Transverse colon (tissue), 4 donors: ENCODE measurements around the gene SFTPB. TPM values are rescaled to one million over a fixed set of nuclear protein-coding genes. Genes with fewer than 3 reads are reported as not detected.

Experiments
- DNase-seq: peaks from one replicate; pipeline ENCODE4 v3.0.0-alpha.2; 2019
- H3K27ac ChIP-seq, 4 donors: fragments of 200-600 bp; sonication (generic); 2 replicates each; pipeline ENCODE4 v1.5.1; 2016 to 2018; ENCODE audit warnings: inconsistent platforms in 4 of 4
- H3K27me3 ChIP-seq: fragments of 200-600 bp; sonication (generic); 2 replicates; pipeline ENCODE4 v1.5.1; 2017; ENCODE audit warnings: inconsistent platforms
- H3K36me3 ChIP-seq, 4 donors: fragments of 200-600 bp; sonication (generic); 2 replicates each; pipeline ENCODE4 v1.5.1; 2017 to 2019; ENCODE audit warnings: inconsistent platforms in 4 of 4
- H3K4me1 ChIP-seq, 4 donors: fragments of 200-600 bp; sonication (generic); 2 replicates each; pipeline ENCODE4 v1.5.1; 2017 to 2020; ENCODE audit warnings: inconsistent platforms in 4 of 4
- H3K4me3 ChIP-seq, 4 donors: fragments of 200-600 bp; sonication (generic); 1 replicate in 1 of 4; 2 replicates in 3 of 4; pipeline versions ENCODE4 v1.5.1 to v1.6.1; 2017 to 2019; ENCODE audit warnings: inconsistent platforms in 4 of 4
- H3K9me3 ChIP-seq, 2 donors: fragments of 200-600 bp; sonication (generic); 2 replicates each; pipeline ENCODE4 v1.5.1; 2017 to 2019; ENCODE audit warnings: inconsistent platforms in 2 of 2
- CTCF ChIP-seq, 5 experiments: fragments of 200-600 bp in 3 of 5; fragments of 450-650 bp in 2 of 5; sonication (generic) in 3 of 5; IDR thresholded peaks; 1 replicate in 2 of 5; 2 replicates in 3 of 5; pipeline ENCODE4 v1.5.1; 2016 to 2017; ENCODE audit warnings: antibody characterized with exemption in 5 of 5, inconsistent platforms in 3 of 5, mild to moderate bottlenecking in 2 of 5, moderate library complexity in 1 of 5
- EP300 ChIP-seq: sonication (generic); formaldehyde crosslinking; IDR thresholded peaks from one replicate; pipeline ENCODE4 v1.6.1; 2017; ENCODE audit warnings: antibody characterized with exemption, low read depth
- POLR2A ChIP-seq: fragments of 450-650 bp; IDR thresholded peaks from one replicate; pipeline ENCODE4 v1.6.1; 2016; ENCODE audit warnings: antibody characterized with exemption, mild to moderate bottlenecking, moderate library complexity
- POLR2AphosphoS5 ChIP-seq, 3 donors: sonication (generic); formaldehyde crosslinking; IDR thresholded peaks; one replicate each; pipeline ENCODE4 v1.6.1; 2016; ENCODE audit warnings: antibody characterized with exemption in 3 of 3
- WGBS, 2 donors: methylation state at CpG; one replicate each; pipeline ENCODE4 v1.1.5; 2018; ENCODE audit warnings: low coverage in 1 of 2; 5-methylcytosine and 5-hydroxymethylcytosine counted together
- in situ Hi-C, 4 donors: fragments of 200-750 bp; cut with MboI; loops; one replicate each; pipeline versions ENCODE4 v1.15.0 to v1.15.1; 2017; ENCODE audit warnings: low sequenced_read_pairs in 3 of 4, low pct_ligation_motif_present in 1 of 4, low pct_unique_long_range_greater_than_20kb in 1 of 4
- intact Hi-C: fragments of 100-400 bp; cut with DNase I; formaldehyde crosslinking; loops from one replicate; pipeline ENCODE4 v1.15.1; 2023; ENCODE audit warnings: low total_unique reads
- total RNA-seq, 4 donors: library from RNA; depleted of rRNA; stranded (reverse); fragments of >200 nt; gene quantifications; one replicate each; pipeline ENCODE4 v1.1.0, GENCODE V29; 2016

SFTPB gene
- total RNA-seq, 4 donors from 2014 or later: not detected

- WGBS, 2 donors: 87% methylated on average over 11 of the region's 11 CpGs; no CpG with 5 or more reads in 1 of the 2 donors
- Histone ChIP-seq H3K4me1 (no peaks in the 10 kb centered on the region), H3K9me3 (no peaks in the 10 kb centered on the region), H3K27ac (no peak overlapping the region), H3K27me3 (no peaks in the 10 kb centered on the region), H3K36me3 (no peaks in the 10 kb centered on the region), H3K4me3 (no peak overlapping the region)
- in situ Hi-C loops (no loop called here), intact Hi-C loops (no loop called here)
- TF ChIP-seq EP300 (no peak), POLR2A (no peak), POLR2AphosphoS5 (IDR thresholded peaks at IDR 0.05) (no peak), CTCF (IDR thresholded peaks at IDR 0.05) (no peak)
- no peak for DNase-seq
Observed at GRCh38 chr2:85665264-85665937, 2.6 kb downstream of the SFTPB start.

DNA sequence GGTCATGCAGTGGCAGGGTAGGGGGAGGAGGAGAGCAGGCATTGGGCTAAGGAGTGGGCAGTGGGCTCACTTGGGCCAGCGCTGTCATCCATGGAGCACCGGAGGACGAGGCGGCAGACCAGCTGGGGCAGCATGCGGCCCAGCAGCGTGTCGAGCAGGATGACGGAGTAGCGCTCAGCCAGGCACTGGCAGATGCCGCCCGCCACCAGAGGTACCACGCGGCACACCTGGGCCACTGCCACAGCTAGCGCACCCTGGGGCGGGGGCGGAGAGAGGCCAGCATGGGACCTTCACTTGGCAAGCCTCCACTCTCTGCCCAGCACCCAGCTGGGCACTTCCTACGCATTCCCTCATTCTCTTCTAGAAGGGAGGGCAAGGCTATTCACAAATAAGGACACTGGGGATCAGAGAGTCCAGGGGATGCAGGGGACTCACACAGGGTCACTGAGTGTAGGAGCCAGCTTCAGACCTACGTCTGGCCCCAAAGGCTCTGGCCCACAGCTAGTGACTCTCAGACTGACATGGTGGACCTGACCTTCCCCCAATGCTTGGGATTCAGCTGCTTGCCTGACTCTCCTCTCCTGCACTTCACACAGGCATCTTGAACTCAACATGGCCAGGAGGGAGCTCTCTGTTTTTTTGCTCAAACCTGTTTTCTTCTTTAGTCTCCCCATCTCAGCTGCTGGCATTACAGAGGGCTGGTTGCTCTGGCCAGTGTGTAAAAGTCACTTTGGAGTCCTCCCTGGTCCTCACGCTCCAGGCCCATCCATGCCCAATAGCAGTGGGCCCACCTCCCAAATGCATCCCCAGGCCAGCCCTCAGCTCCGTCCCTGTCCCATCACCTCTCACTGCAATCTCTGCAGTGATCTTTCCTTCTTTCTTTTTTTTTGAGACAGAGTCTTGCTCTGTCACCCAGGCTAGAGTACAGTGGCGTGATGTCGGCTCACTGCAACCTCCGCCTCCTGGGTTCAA, 4.1 kb downstream of the SFTPB start:
- 94 to 96% methylated on average over 5 to 20 of the region's 23 CpGs for WGBS, 2 donors
- TF ChIP-seq POLR2A (no peak), CTCF (IDR thresholded peaks at IDR 0.05) (no peak), POLR2AphosphoS5 (IDR thresholded peaks at IDR 0.05) (no peak), EP300 (no peak)
- intact Hi-C loops: no loop called here
- no peaks in the 10 kb centered on the region for H3K9me3 ChIP-seq
- DNase-seq: no peak
- no peaks in the 10 kb centered on the region for H3K27me3 ChIP-seq
- H3K4me3 ChIP-seq: no peak overlapping the region
- H3K36me3 ChIP-seq: no peaks in the 10 kb centered on the region
- no peaks in the 10 kb centered on the region for H3K4me1 ChIP-seq
- no peak overlapping the region for H3K27ac ChIP-seq
- in situ Hi-C loops: no loop called here

DNA sequence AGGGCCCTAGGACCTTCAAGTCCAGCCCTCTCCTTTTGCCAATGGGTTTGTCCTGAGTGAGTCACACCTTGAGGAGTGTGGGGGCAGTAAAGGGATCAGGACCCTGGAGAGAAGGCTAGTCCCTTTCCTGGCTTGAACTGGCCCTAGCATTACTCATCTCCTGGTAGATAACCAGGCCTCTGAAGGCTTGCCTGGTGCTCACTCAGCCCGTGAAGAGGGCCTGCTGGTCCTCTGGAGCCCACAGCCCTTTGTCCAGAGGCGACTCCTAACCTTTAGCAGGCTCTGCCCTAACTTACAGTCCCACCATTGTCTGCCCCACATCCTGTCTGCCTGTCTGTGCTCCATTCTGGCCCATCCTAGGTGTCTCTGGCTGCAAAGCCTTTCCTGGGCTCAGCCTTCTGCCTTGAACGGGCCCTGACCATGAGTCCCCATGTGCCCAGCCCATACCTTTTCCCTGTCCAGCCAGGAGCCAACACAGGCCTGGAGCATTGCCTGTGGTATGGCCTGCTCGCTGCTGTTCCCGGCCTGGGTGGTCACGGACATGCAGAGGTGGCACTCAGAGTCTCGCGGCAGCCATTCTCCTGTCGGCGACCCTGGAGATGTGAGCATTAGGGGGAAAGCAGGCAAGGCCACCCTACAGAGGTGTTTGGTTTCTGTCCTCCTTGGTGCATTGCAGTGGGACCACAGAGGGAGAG, 5.0 kb downstream of the SFTPB start:
- TF ChIP-seq POLR2AphosphoS5 (IDR thresholded peaks at IDR 0.05) (no peak), CTCF (IDR thresholded peaks at IDR 0.05) (no peak), POLR2A (no peak), EP300 (no peak)
- H3K27me3 ChIP-seq: no peaks in the 10 kb centered on the region
- DNase-seq: no peak
- H3K4me3 ChIP-seq: no peak overlapping the region
- no peaks in the 10 kb centered on the region for H3K36me3 ChIP-seq
- no peak overlapping the region for H3K27ac ChIP-seq
- in situ Hi-C loops: no loop called here
- intact Hi-C loops: no loop called here
- WGBS, 2 donors: 93% methylated on average over 10 of the region's 10 CpGs; no CpG with 5 or more reads in 1 of the 2 donors
- no peaks in the 10 kb centered on the region for H3K9me3 ChIP-seq
- H3K4me1 ChIP-seq: no peaks in the 10 kb centered on the region
